ENCODE results near the gene CADPS2. TPM values are rescaled to one million over a fixed set of nuclear protein-coding genes. Genes with fewer than 3 reads are reported as not detected.

Gene CADPS2
- polyA plus RNA-seq, 3 donors from 2014 or later, result not detected

- H3K27me3 Mint-ChIP-seq (ENCODE audit: low read depth in 3 of 3), result peaks cover 0 to 2% (median 0%) of the 10 kb centered on the region in 3 donors
- H3K4me1 Mint-ChIP-seq, result no peaks in the 10 kb centered on the region
- H3K27ac Mint-ChIP-seq, result no peak overlapping the region
- DNase-seq, result no peak
- no peak overlapping the region for H3K4me3 Mint-ChIP-seq
- H3K36me3 Mint-ChIP-seq, result no peaks in the 10 kb centered on the region
- H3K9me3 Mint-ChIP-seq, result peaks cover 1 to 28% (median 12%) of the 10 kb centered on the region in 6 donors
Measured at GRCh38 chr7:122460936-122461335, 425.3 kb downstream of the CADPS2 start.

GRCh38 chr7:122457969-122458368 lies 428.3 kb downstream of the CADPS2 start:
- H3K4me1 Mint-ChIP-seq, result no peaks in the 10 kb centered on the region
- H3K27me3 Mint-ChIP-seq (ENCODE audit: low read depth in 3 of 3), result peaks cover 0 to 2% (median 0%) of the 10 kb centered on the region in 3 donors
- no peak overlapping the region for H3K4me3 Mint-ChIP-seq
- peaks cover 0 to 22% (median 8%) of the 10 kb centered on the region in 6 donors for H3K9me3 Mint-ChIP-seq
- H3K36me3 Mint-ChIP-seq, result no peaks in the 10 kb centered on the region
- no peak for DNase-seq
- no peak overlapping the region for H3K27ac Mint-ChIP-seq

GRCh38 chr7:122457325-122457724 lies 428.9 kb downstream of the CADPS2 start:
- H3K4me3 Mint-ChIP-seq, result no peak overlapping the region
- DNase-seq, result no peak
- H3K36me3 Mint-ChIP-seq, result no peaks in the 10 kb centered on the region
- no peaks in the 10 kb centered on the region for H3K4me1 Mint-ChIP-seq
- H3K27ac Mint-ChIP-seq, result no peak overlapping the region
- peaks cover 0 to 2% (median 2%) of the 10 kb centered on the region in 3 donors for H3K27me3 Mint-ChIP-seq (ENCODE audit: low read depth in 3 of 3)
- H3K9me3 Mint-ChIP-seq, result peaks cover 0 to 18% (median 7%) of the 10 kb centered on the region in 6 donors

- no peak for DNase-seq
- Mint-ChIP-seq H3K4me1 (no peaks in the 10 kb centered on the region), H3K27me3 (ENCODE audit: low read depth in 3 of 3) (peaks cover 0 to 2% (median 2%) of the 10 kb centered on the region in 3 donors), H3K4me3 (no peak overlapping the region), H3K27ac (no peak overlapping the region), H3K36me3 (no peaks in the 10 kb centered on the region), H3K9me3 (peaks cover 0 to 25% (median 8%) of the 10 kb centered on the region in 6 donors)
Measured at GRCh38 chr7:122454776-122455507, 431.3 kb downstream of the CADPS2 start.

GRCh38 chr7:122453432-122453831 lies 432.8 kb downstream of the CADPS2 start:
- Mint-ChIP-seq H3K36me3 (no peaks in the 10 kb centered on the region), H3K9me3 (peaks cover 0 to 30% (median 9%) of the 10 kb centered on the region in 6 donors), H3K27ac (no peak overlapping the region), H3K27me3 (ENCODE audit: low read depth in 3 of 3) (peaks cover 0 to 2% (median 0%) of the 10 kb centered on the region in 3 donors), H3K4me1 (no peaks in the 10 kb centered on the region), H3K4me3 (no peak overlapping the region)
- DNase-seq, result no peak

GRCh38 chr7:122448893-122449589 lies 437.2 kb downstream of the CADPS2 start:
- H3K27ac Mint-ChIP-seq, result no peak overlapping the region
- no peaks in the 10 kb centered on the region for H3K4me1 Mint-ChIP-seq
- peaks cover 0 to 2% (median 0%) of the 10 kb centered on the region in 3 donors for H3K27me3 Mint-ChIP-seq (ENCODE audit: low read depth in 3 of 3)
- no peaks in the 10 kb centered on the region for H3K36me3 Mint-ChIP-seq
- H3K4me3 Mint-ChIP-seq, result no peak overlapping the region
- no peak for DNase-seq
- H3K9me3 Mint-ChIP-seq, result peaks cover 0 to 24% (median 7%) of the 10 kb centered on the region in 6 donors

GRCh38 chr7:122442929-122443328 lies 443.3 kb downstream of the CADPS2 start:
- H3K27ac Mint-ChIP-seq, result no peak overlapping the region
- no peak overlapping the region for H3K4me3 Mint-ChIP-seq
- DNase-seq, result no peak
- no peaks in the 10 kb centered on the region for H3K4me1 Mint-ChIP-seq
- peaks cover 2 to 29% (median 12%) of the 10 kb centered on the region in 6 donors for H3K9me3 Mint-ChIP-seq
- H3K36me3 Mint-ChIP-seq, result no peaks in the 10 kb centered on the region
- no peaks in the 10 kb centered on the region for H3K27me3 Mint-ChIP-seq (ENCODE audit: low read depth in 3 of 3)

- no peaks in the 10 kb centered on the region for H3K4me1 Mint-ChIP-seq
- H3K4me3 Mint-ChIP-seq, result no peak overlapping the region
- H3K36me3 Mint-ChIP-seq, result no peaks in the 10 kb centered on the region
- peaks cover 0 to 2% (median 0%) of the 10 kb centered on the region in 3 donors for H3K27me3 Mint-ChIP-seq (ENCODE audit: low read depth in 3 of 3)
- H3K9me3 Mint-ChIP-seq, result peaks cover 2 to 26% (median 15%) of the 10 kb centered on the region in 6 donors
- H3K27ac Mint-ChIP-seq, result no peak overlapping the region
- no peak for DNase-seq
Measured at GRCh38 chr7:122438492-122438891, 447.8 kb downstream of the CADPS2 start.

GRCh38 chr7:122438006-122438405 lies 448.3 kb downstream of the CADPS2 start:
- no peak overlapping the region for H3K27ac Mint-ChIP-seq
- DNase-seq, result no peak
- H3K4me3 Mint-ChIP-seq, result no peak overlapping the region
- no peaks in the 10 kb centered on the region for H3K4me1 Mint-ChIP-seq
- H3K36me3 Mint-ChIP-seq, result no peaks in the 10 kb centered on the region
- peaks cover 0 to 2% (median 0%) of the 10 kb centered on the region in 3 donors for H3K27me3 Mint-ChIP-seq (ENCODE audit: low read depth in 3 of 3)
- H3K9me3 Mint-ChIP-seq, result peaks cover 2 to 26% (median 14%) of the 10 kb centered on the region in 6 donors

GRCh38 chr7:122433765-122434164 lies 452.5 kb downstream of the CADPS2 start:
- no peaks in the 10 kb centered on the region for H3K36me3 Mint-ChIP-seq
- no peak for DNase-seq
- H3K9me3 Mint-ChIP-seq, result peaks cover 2 to 23% (median 17%) of the 10 kb centered on the region in 6 donors

GRCh38 chr7:122430710-122431109 lies 455.6 kb downstream of the CADPS2 start:
- no peaks in the 10 kb centered on the region for H3K4me1 Mint-ChIP-seq
- H3K27me3 Mint-ChIP-seq (ENCODE audit: low read depth in 3 of 3), result peaks cover 0 to 2% (median 2%) of the 10 kb centered on the region in 3 donors
- H3K36me3 Mint-ChIP-seq, result no peaks in the 10 kb centered on the region
- DNase-seq, result no peak
- no peak overlapping the region for H3K27ac Mint-ChIP-seq
- no peak overlapping the region for H3K4me3 Mint-ChIP-seq
- H3K9me3 Mint-ChIP-seq, result peaks cover 0 to 26% (median 9%) of the 10 kb centered on the region in 6 donors

More at GRCh38 chr7:122433765-122434164, 452.5 kb downstream of the CADPS2 start:
- Mint-ChIP-seq H3K27me3 (ENCODE audit: low read depth in 3 of 3) (peaks cover 0 to 2% (median 0%) of the 10 kb centered on the region in 3 donors), H3K4me3 (no peak overlapping the region), H3K27ac (no peak overlapping the region), H3K4me1 (no peaks in the 10 kb centered on the region)

GRCh38 chr7:122429926-122430325 lies 456.3 kb downstream of the CADPS2 start:
- Mint-ChIP-seq H3K4me1 (no peaks in the 10 kb centered on the region), H3K27me3 (ENCODE audit: low read depth in 3 of 3) (peaks cover 0 to 2% (median under 1%) of the 10 kb centered on the region in 3 donors), H3K4me3 (no peak overlapping the region)

GRCh38 chr7:122425731-122426130 lies 460.5 kb downstream of the CADPS2 start:
- no peak overlapping the region for H3K27ac Mint-ChIP-seq
- peaks cover under 1 to 25% (median 6%) of the 10 kb centered on the region in 6 donors for H3K9me3 Mint-ChIP-seq
- DNase-seq, result no peak
- no peaks in the 10 kb centered on the region for H3K36me3 Mint-ChIP-seq
- no peak overlapping the region for H3K4me3 Mint-ChIP-seq
- H3K27me3 Mint-ChIP-seq (ENCODE audit: low read depth in 3 of 3), result peaks cover 0 to 2% (median 0%) of the 10 kb centered on the region in 3 donors
- H3K4me1 Mint-ChIP-seq, result no peaks in the 10 kb centered on the region

More at GRCh38 chr7:122429926-122430325, 456.3 kb downstream of the CADPS2 start:
- H3K27ac Mint-ChIP-seq, result no peak overlapping the region
- H3K36me3 Mint-ChIP-seq, result no peaks in the 10 kb centered on the region
- no peak for DNase-seq
- H3K9me3 Mint-ChIP-seq, result peaks cover 0 to 27% (median 9%) of the 10 kb centered on the region in 6 donors

- Mint-ChIP-seq H3K9me3 (peaks cover 3 to 23% (median 6%) of the 10 kb centered on the region in 6 donors), H3K27ac (no peak overlapping the region), H3K27me3 (ENCODE audit: low read depth in 3 of 3) (peaks cover 0 to 2% (median 0%) of the 10 kb centered on the region in 3 donors), H3K4me3 (no peak overlapping the region), H3K36me3 (no peaks in the 10 kb centered on the region), H3K4me1 (no peaks in the 10 kb centered on the region)
- DNase-seq, result no peak
Measured at GRCh38 chr7:122423591-122423990, 462.7 kb downstream of the CADPS2 start.

Measured in immature natural killer cell (primary cell).